T47D (cell line): ENCODE results near the gene TRIM62.
"Not testable (repeated sequence)": the region's sequence is repeated elsewhere in the genome, so short reads cannot be mapped to it uniquely, and the experiment has no call there.

Source experiments
- DNase-seq, 2 experiments: peaks; one replicate each; pipeline versions ENCODE4 v3.0.0 to v3.0.0-alpha.2; 2011 to 2012; ENCODE audit warnings: low read depth in 1 of 2, low spot score in 1 of 2
- JUND ChIP-seq: IDR thresholded peaks from 2 replicates; pipeline ENCODE4 v1.6.1; 2012; ENCODE audit warnings: low read depth
- in situ Hi-C: cut with HindIII; loops from 2 replicates; pipeline ENCODE4 v1.10.0; 2016; ENCODE audit warnings: low sequenced_read_pairs, low pct_unique_long_range_greater_than_20kb

Gene TRIM62

DNA sequence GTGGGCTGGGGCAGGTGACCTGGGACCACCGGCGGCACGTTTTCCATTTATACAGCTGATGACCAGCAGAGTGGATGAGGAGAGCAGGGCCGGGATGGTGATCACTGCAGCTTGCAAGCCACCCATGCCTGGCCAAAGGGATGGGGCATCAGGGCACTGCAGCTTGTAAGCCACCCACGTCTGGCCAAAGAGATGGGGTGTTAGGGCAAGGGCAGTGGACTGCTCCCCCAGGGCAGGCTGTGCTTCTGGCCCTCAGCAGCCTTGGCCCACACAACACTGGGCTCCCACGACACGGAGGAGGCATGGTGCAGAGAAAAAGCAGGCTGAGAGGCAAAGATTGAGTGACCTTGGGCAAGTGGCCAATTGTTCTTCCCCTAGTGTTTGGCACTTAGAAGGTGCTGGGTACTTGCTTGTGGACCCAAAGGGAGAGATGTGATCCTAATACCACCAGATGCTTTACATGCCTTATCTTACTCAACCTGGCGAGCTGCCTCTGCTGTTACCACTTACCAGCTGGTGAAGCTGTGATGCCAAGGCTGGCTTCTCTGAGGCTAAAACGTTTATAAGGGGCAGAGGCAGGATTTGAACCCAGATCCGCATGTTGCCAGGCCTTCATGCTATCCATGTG is 48.3 kb downstream of the TRIM62 start:
- no peak for TF ChIP-seq JUND
- DNase-seq = no peak
- in situ Hi-C loops = no loop called here

- no peak for DNase-seq
- no peak for TF ChIP-seq JUND
- in situ Hi-C loops = no loop called here
These were observed 49.3 kb downstream of the TRIM62 start for GRCh38 chr1:33132549-33132948.

DNA sequence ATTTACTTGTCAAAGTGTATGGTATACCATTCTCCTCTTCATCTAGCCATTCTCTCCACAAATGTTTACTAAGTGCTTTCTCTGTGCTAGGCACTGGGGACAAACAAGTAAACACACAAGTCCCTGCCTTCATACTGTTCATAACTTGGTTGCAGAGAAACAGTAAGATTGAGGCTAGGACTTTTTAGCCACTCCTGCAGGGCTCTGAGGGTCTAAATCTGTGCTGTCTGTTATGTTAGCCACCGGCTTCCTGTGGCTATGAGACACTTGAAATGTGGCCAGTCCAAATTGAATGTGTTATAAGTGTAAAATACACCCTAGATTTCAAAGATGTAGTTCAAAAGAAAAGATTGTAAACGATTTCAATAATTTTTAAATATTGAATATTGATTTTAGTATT is 50.7 kb downstream of the TRIM62 start:
- in situ Hi-C loops = no loop called here
- TF ChIP-seq JUND = no peak
- DNase-seq = no peak

GRCh38 chr1:33130297-33130696 is 51.5 kb downstream of the TRIM62 start:
- TF ChIP-seq JUND = no peak
- DNase-seq = no peak
- in situ Hi-C loops = no loop called here

DNA sequence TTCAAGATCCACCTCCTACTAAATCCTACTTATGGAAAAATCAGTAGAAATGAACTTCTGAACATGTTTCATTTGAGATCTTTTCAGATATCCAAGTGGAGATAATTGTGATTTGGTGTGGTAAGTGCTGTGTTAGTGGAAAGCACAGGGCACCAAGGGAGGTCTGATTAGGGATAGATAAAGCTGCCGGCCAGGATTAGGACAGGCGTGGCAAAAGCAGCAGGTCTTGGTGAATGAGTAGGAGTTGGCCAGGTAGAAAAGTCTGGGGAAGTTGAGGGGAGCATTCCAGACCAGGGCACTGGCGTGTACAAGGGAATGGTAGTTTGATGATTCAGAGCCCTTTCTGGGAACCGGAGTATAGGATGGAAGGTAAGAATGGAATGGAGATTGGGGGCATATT is 53.1 kb downstream of the TRIM62 start:
- in situ Hi-C loops = no loop called here
- no peak for TF ChIP-seq JUND
- no peak for DNase-seq

DNA sequence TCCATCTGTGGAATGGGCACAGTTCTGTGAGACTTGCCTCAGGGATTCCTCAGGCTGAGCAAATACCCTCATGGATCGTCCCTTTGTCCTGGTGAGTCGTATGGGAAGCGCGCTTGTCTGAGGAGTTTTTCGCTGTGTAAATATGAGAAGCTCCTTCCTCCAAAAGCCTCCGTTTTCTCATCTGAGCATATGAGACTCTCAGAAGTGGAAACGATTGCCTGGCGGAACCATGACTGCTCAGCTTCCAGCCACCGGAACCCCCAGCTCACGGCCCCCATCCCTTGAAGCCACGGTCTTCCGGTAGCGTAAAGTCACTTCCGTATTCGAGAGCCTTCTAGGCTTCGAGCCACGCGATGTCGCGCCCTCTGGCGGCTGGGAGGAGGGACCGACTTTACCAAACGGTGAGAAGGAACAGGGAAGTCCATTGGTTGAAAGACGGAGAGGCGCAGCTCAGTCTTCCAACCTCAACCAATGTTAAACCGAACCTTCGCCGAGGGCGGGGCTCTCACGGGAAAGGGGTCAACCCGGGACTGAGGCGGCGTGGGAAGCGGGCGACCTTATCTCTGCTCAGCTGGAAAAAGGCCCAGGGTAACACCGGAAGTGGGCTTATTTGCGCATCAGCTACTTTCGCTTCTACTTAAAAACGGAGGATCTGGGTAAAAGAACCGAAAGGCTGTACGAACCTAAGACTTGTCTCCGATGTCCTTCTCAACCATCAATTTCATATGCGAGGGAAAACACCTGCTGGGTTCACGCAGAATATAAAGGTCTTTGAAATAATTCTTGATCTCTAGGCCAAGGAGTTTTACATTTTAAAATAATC is 54.6 kb downstream of the TRIM62 start:
- in situ Hi-C loops = no loop called here
- TF ChIP-seq JUND = no peak
- DNase-seq = peak; percentile 71 to 98

- in situ Hi-C loops = no loop called here
- TF ChIP-seq JUND = no peak
- DNase-seq = no peak
These were observed 55.3 kb downstream of the TRIM62 start for GRCh38 chr1:33126411-33127000.

GRCh38 chr1:33124647-33125046 is 57.2 kb downstream of the TRIM62 start:
- DNase-seq, in situ Hi-C loops: not testable (repeated sequence)

- no peak for TF ChIP-seq JUND
- DNase-seq = no peak
- in situ Hi-C loops = no loop called here
These were observed 58.6 kb downstream of the TRIM62 start for GRCh38 chr1:33123266-33123665.

GRCh38 chr1:33122483-33123178 is 59.2 kb downstream of the TRIM62 start:
- in situ Hi-C loops = no loop called here
- DNase-seq = no peak
- TF ChIP-seq JUND = no peak

DNA sequence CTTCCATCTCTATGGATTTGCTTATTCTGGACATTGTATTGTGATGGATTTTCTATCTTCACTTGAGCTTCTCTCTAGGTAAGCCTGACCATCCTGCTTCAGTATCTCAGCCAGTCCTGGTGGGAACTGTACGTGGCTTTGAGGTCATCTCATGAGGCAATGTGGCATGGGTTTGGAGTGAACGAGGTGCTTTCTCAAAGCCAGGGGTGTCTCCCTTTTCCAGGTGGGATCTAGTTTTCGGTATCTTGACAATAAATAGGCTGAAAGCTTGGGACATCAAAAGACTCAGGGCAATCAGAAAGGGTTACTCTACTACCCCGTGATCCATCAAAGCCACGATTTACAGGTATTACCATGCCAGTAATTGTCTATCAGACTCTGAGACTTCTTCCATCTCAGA is 60.1 kb downstream of the TRIM62 start:
- no peak for DNase-seq
- no peak for TF ChIP-seq JUND
- in situ Hi-C loops = no loop called here

DNA sequence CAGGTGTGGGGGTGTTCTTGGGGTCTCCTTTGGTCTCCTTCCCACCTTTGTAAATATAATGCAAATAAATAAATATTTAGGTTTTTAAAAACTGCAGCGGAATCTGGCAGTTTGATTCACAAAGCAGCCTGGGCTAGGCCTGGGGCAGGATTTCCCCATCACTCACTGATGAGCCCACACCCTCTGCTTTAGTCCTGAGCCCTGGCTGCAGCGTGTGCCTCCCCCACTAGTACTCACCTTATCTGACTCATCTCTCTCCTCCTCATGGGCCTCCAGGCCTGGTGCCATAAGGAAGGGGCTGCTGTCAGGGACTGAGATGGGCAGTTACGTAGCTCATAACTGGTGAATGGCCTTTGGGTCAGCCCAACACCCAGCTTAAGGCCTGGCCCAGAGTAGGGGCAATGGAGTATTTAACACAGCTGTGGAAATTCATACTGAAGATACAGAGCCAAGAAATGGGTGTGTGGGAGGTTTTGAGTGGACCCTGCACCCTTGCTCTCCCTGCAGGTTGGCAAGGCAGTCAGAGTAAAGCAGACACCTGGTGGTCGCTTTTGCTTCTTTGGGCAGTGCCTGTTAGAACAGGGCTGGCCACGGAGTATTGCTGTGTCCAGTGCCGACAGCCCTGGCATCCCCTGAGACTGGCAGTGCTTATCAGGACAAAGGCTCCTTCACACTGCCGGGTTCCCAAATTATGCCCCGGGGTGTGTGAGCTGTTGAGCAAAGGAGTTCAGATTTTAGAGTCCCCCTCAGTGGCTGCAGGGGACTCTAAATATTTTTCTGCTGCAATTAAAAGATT is 61.2 kb downstream of the TRIM62 start:
- TF ChIP-seq JUND = no peak
- DNase-seq = no peak
- in situ Hi-C loops = no loop called here
